HUES64 (cell line): ENCODE results near the gene CA7.

ENCODE experiments used
- H3K27ac ChIP-seq: 2 replicates; pipeline ENCODE4 v1.7.0; 2013; ENCODE audit warnings: low read depth, low read length, inconsistent platforms
- H3K27me3 ChIP-seq: 2 replicates; pipeline ENCODE4 v1.6.1; 2013; ENCODE audit warnings: mild to moderate bottlenecking, low read length; ENCODE audit not compliant: insufficient read depth
- H3K36me3 ChIP-seq: 2 replicates; pipeline ENCODE4 v1.6.1; 2013; ENCODE audit warnings: mild to moderate bottlenecking, low read length; ENCODE audit not compliant: insufficient read depth
- H3K4me1 ChIP-seq: 2 replicates; pipeline ENCODE4 v1.6.1; 2013; ENCODE audit warnings: mild to moderate bottlenecking, low read length, moderate library complexity; ENCODE audit not compliant: insufficient read depth
- H3K4me3 ChIP-seq: 2 replicates; pipeline ENCODE4 v1.5.1; 2013; ENCODE audit warnings: mild to moderate bottlenecking, low read length, moderate library complexity
- H3K9ac ChIP-seq: 2 replicates; pipeline ENCODE4 v1.6.1; 2013; ENCODE audit warnings: mild to moderate bottlenecking, low read depth, low read length
- H3K9me3 ChIP-seq: 2 replicates; pipeline ENCODE4 v1.6.1; 2013; ENCODE audit warnings: low read depth, low read length; ENCODE audit not compliant: insufficient read depth
- WGBS: fragments of 150-250, 120-280 bp; methylation state at CpG from one replicate; pipeline ENCODE4 v1.1.7; 2013; ENCODE audit warnings: missing lambda C conversion rate; 5-methylcytosine and 5-hydroxymethylcytosine counted together

CA7 gene

DNA sequence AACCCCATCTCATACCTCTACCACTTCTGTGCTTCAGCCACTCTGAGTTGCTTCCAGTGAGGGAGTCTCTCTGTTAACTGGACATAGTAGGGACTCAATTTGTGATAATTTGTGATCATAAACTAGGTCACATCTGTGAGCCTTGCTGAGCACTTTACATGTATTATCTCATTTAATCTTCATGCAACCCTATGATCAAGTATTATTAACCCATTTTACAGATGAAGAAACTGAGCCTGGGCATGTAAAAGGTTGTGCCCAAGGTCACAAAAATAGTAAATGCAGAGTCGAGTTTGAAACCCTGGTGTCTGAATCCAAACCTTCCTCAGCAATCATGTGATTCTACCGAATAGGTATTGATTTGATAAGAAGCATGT lies 54.7 kb downstream of the CA7 start:
- Histone ChIP-seq H3K4me3 (no peak overlapping the region), H3K9me3 (no peaks in the 10 kb centered on the region), H3K9ac (no peak overlapping the region), H3K27me3 (no peaks in the 10 kb centered on the region), H3K36me3 (no peaks in the 10 kb centered on the region), H3K27ac (no peak overlapping the region), H3K4me1 (peaks cover 8% of the 10 kb centered on the region)
- WGBS = 92% methylated on average over 2 of the region's 2 CpGs

GRCh38 chr16:66899310-66899944 lies 55.2 kb downstream of the CA7 start:
- 92% methylated on average over 6 of the region's 6 CpGs for WGBS
- Histone ChIP-seq H3K36me3 (no peaks in the 10 kb centered on the region), H3K9me3 (no peaks in the 10 kb centered on the region), H3K9ac (no peak overlapping the region), H3K4me3 (no peak overlapping the region), H3K4me1 (peaks cover 8% of the 10 kb centered on the region), H3K27ac (no peak overlapping the region), H3K27me3 (no peaks in the 10 kb centered on the region)

DNA sequence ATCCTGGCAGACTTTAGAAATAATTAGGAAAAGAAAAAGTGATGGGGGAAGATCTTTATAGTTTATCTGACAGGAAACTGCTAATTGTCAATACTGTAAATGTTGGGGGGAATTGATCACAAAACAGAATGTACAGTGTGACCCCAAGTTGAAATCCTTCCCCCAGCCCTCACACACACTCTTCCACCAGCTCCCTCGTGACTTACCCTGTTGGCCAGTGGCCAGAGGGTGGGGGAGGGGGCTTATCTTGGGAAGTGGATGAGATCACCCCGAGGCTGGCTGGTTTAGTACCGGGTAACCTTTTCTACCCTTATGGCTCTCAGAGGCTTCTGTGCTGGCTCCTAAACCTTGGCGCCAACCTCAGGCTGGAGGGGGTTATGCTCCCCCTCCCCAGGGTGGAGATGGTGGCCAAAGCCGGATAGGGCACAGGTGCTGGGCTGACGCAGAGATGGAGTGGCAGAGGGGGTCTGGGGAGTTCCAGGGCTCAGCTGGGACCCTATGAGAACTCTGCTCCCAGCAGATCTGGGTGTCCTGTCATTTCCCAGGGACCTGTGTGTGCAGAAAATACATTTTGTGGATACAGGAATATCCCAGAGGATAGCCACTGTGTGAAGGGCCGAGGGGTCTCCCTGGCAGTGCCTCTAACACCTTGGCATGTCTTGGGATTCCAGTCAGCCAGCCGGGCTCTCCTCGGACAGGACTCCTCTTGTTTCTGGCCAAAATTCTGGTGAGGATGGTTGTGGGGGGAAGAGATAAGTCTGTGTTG lies 55.9 kb downstream of the CA7 start:
- H3K4me3 ChIP-seq = no peak overlapping the region
- no peak overlapping the region for H3K27ac ChIP-seq

GRCh38 chr16:66900721-66901441 lies 56.7 kb downstream of the CA7 start:
- Histone ChIP-seq H3K9ac (no peak overlapping the region), H3K27me3 (no peaks in the 10 kb centered on the region), H3K36me3 (no peaks in the 10 kb centered on the region), H3K9me3 (no peaks in the 10 kb centered on the region), H3K27ac (no peak overlapping the region), H3K4me1 (peaks cover 8% of the 10 kb centered on the region), H3K4me3 (no peak overlapping the region)
- 79% methylated on average over 7 of the region's 7 CpGs for WGBS

More for the DNA sequence above, 55.9 kb downstream of the CA7 start:
- no peaks in the 10 kb centered on the region for H3K36me3 ChIP-seq
- WGBS = 62% methylated on average over 8 of the region's 9 CpGs
- H3K27me3 ChIP-seq = no peaks in the 10 kb centered on the region
- H3K9me3 ChIP-seq = no peaks in the 10 kb centered on the region
- H3K4me1 ChIP-seq = peaks cover 8% of the 10 kb centered on the region
- H3K9ac ChIP-seq = no peak overlapping the region

DNA sequence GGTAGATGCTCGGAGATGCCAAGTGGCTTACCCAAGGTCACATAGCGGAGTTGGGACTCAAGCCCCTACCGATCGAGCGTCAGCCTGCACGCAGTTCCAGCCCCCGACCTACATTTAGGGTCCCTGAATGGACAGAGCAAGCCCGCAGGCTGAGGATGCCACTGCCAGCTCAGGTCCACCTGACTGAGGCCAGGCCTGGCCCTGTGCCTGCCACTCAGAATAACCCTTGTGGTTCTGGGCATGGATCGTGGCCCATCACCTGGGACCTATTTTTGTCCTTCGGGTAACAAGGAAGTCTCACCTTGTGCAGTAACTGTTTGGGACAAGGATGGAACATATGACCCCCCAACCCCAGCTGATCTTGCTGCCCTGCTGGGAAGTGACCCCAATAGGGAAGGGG lies 57.4 kb downstream of the CA7 start:
- Histone ChIP-seq H3K27ac (no peak overlapping the region), H3K9me3 (no peaks in the 10 kb centered on the region), H3K9ac (no peak overlapping the region), H3K4me3 (no peak overlapping the region), H3K36me3 (no peaks in the 10 kb centered on the region), H3K4me1 (peaks cover 8% of the 10 kb centered on the region), H3K27me3 (no peaks in the 10 kb centered on the region)
- WGBS = 91% methylated on average over 10 of the region's 10 CpGs

DNA sequence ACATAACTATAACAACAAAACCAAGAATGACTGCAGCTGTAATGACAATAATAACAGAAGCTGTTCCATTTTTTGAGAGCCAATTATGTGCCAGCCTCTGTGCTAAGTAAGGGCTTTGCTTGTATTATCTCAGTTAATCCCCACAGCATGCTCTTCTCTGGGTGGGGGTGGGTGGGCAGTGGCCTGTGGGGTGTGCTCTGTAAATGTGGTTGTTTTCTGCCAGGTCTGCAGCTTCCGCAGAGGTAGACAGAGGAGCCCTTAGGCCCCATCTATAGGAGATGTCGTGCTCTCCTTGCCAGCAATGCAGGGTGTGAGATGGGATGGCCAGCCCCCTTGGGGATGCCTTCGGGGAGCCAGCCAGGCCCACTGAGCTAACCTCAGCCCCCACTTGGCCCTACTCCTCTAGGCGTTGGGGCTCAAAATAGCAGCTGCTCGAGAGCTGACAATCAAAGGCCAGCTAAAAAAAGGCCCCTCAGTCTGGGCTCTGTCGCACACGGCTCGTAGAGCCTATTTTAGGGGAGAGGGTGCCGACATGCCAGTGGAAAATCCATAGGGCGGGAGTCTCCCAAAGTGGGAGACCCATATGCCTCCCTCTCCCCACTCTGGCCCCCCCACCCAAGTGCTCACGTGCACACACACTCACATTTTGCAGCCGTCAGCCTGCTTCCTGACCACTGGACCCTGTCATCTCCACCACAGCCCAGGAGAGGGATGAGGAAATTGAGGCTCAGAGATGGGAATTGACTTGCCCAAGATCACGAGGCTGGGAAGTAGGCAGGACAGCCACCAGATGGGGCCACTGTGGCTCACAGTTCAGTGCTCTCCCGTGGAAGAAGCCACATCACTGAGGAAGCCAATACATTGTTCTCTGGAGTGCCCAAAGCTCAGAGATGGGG lies 58.7 kb downstream of the CA7 start:
- Histone ChIP-seq H3K4me1 (peaks cover 8% of the 10 kb centered on the region), H3K4me3 (no peak overlapping the region), H3K36me3 (no peaks in the 10 kb centered on the region), H3K9ac (no peak overlapping the region), H3K27ac (no peak overlapping the region), H3K9me3 (no peaks in the 10 kb centered on the region), H3K27me3 (no peaks in the 10 kb centered on the region)
- 86% methylated on average over 14 of the region's 14 CpGs for WGBS
